Measurements from ENCODE around the gene RABEP2.

DNA sequence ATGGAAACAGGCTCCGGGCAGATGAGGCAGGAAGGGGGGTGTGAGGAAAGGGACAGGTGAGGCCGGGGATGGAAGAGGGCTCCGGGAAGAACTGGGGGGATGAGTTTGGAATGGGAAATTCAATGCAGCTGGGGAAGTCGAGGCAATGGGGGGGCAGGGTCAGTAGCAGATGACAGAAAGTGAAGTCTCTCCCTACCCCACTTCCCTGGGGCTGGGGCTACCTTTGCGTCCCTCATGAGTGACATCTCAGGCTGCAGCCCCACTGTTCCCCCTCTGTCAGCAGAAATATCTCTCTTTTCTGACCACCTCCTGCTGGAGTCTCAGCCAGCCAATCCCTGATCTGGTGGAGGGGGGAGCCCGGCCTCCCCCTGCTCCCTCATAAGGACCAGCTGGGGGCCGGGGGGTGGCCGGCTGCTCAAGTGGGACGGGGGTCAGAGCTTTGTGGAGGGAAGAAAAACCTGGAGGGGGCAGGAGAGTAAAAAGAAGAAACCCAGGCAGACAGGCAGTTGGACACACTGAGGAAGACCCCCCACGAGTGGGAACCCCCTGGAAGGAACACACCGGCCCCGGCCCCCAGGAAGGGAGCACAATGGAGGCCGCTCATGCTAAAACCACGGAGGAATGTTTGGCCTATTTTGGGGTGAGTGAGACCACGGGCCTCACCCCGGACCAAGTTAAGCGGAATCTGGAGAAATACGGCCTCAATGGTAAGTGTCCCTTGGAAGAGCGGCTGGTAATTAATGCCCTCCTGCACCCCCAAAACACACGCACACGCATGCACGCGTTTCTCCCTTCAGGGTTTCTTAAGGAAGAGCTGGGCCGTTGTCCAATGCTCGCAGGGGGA is 46.7 kb downstream of the RABEP2 start, which contains the start of gene ATP2A1:
- TF ChIP-seq, protein P1, sequence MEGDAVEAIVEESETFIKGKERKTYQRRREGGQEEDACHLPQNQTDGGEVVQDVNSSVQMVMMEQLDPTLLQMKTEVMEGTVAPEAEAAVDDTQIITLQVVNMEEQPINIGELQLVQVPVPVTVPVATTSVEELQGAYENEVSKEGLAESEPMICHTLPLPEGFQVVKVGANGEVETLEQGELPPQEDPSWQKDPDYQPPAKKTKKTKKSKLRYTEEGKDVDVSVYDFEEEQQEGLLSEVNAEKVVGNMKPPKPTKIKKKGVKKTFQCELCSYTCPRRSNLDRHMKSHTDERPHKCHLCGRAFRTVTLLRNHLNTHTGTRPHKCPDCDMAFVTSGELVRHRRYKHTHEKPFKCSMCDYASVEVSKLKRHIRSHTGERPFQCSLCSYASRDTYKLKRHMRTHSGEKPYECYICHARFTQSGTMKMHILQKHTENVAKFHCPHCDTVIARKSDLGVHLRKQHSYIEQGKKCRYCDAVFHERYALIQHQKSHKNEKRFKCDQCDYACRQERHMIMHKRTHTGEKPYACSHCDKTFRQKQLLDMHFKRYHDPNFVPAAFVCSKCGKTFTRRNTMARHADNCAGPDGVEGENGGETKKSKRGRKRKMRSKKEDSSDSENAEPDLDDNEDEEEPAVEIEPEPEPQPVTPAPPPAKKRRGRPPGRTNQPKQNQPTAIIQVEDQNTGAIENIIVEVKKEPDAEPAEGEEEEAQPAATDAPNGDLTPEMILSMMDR (IDR thresholded peaks at IDR 0.05), result no peak
- TF ChIP-seq POLR2A (IDR thresholded peaks at IDR 0.05), result no peak

Data from ovary (tissue), 3 donors.